Dermis blood vessel endothelial cell (primary cell): ENCODE measurements around the gene SLC7A6. TPM values are rescaled to one million over a fixed set of nuclear protein-coding genes. Genes with fewer than 3 reads are reported as not detected.

Source experiments
- DNase-seq: peaks from one replicate; pipeline ENCODE4 v3.0.0; 2010
- total RNA-seq: library from RNA; depleted of rRNA; stranded (reverse); fragments of >200 nt; gene quantifications from 2 replicates; pipeline ENCODE4 v1.2.3, GENCODE V29; 2014

Gene SLC7A6
- total RNA-seq, 1 donor from 2014 or later, result 31.1 TPM

DNA sequence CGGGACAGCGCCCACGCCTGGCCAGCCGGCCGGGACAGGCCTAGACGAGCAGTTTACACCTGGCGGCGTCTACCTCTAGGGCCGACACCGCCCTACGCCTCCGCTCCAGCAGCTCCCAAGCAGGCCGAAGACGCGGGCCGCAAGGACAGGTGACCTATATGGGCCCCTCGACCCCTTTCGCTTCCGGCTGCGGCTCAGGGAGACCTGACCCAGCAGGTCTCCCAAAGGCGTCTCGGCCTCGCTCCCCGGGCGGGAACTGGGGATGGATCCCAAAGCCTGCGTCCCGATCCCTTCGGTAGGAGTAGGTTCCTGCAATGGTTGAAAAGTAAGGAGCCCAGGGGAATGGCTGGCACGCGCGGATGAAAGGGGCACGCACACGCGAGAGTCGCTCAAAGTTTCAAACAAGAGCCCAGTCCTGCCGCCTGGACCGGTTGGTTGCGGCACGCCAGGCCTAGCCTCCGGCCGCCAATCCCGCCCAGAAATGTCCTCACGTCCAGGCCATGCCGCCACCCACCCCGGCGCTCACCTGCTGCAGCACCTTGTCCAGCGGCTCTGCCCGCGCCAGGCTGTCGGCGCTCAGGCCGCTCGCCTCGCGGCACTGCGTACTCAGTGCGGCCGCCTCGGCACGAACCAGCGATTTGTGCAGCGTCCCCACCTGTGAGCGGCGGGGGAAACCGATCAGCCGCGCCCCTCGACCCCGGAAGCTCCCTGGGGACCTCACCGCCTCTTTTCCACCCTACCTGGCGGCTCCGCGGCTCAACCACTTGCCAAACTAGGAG lies 29.0 kb upstream of the SLC7A6 start:
- DNase-seq, result no peak

DNA sequence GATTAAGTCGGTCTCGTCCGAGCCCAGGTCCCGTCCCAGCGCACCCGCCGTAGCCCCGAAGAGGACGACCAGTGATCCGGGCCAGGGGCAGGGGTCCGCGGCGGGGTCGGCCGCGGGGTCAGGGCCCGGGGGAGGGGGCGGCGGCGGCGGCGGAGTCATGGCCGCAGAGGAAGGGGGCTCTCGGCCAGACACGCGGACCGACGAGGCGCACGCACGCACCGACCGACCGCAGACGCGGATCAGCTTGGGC lies 28.5 kb upstream of the SLC7A6 start, which contains the start of gene ESRP2:
Gene ESRP2, minus strand, starts transcription at position 241 of the 250 bp plus-strand sequence. Its CDS starts 82 bp downstream, at position 159.
- DNase-seq, result no peak

DNA sequence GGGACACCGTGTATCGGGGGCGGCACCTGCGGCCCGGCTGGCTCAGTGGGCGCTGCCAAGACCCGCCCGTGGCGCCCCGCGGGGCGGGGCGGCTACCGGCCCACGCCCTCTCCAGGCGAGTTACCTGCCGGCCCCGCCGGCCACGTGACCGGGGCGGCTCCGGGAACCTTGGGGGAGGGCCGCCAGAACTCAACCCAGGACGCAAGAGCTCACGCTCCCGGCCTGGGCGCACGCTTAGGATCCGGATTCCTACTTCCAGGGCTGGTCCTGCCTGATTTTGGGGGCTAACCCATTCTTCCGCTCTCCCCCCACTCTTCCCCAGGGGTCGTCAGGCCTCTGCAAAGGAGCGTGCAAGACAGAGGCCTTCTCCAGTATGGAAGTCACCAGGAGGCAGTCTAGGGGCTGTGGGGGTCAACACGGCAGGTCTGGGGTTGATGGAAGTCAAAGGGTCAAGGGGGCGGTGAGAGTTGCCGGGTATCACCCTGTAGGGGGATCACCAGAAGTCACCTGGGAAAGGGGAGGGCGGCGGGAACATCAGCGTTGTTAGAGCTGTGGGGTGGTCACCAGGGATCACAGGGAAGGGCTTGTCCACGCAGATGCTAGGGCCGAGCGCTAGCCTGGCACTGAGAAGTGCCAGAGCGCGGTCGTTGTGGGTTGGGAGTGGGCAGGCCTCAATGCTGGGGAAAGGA lies 28.0 kb upstream of the SLC7A6 start:
- DNase-seq, result no peak

DNA sequence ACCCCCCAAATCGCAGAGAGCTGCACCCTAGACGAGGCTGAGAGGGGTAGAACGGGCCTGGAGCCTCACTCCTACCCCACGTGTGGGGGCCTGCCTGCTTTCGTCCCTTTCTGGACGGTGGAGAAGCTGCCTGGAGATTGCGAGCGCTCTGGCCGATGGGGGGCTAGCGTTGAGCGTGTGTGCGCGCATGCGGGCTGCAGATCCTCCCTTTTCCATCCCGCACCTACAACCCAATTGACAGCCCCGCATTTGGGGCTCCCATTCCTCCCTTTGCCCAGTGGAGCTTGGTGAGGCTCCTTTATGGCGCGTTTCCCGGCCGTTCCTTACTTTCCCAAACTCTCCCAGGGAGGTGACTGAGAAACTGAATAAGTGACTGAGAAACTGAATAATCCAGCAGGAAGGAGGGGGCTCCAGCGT lies 27.5 kb upstream of the SLC7A6 start:
- no peak for DNase-seq

DNA sequence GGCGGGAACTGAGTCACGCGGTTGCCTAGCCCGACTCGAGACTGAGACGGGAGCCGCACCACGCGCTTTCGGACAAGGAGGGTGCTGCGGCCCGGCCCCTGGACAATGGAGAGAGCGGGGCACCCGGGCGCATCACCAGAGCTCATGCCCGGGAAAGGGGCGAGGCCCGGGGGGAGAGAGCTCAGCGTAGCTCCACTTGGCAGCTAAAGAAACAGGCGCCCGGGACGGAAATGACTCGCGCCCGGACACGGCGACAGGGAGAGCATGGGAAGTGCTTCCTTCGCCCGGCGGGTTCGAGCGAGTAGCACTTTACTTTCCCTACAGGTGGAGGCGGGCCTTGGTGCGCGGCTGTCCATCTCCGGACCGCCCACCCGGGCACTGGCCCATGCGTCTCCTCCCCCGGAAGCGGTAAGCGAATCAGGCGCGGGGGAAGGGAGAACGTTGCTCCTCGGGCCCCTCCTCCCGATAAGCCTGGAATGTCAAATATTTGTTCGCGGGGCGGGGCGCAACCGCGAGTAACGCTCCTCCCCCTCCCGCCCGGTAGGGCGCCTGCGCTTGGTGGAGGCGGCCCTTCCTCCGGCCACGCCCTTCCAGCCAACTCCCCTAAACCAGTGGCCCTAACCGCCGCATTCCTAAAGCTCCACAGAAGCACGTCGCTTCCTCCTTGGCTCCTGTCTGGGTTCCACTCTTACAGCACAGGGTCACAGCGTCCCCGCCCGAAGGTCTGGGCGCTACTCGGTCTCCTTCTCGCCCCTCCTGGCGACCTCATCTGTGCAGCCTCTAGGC lies 26.9 kb upstream of the SLC7A6 start:
- DNase-seq, result peak; percentile 98

DNA sequence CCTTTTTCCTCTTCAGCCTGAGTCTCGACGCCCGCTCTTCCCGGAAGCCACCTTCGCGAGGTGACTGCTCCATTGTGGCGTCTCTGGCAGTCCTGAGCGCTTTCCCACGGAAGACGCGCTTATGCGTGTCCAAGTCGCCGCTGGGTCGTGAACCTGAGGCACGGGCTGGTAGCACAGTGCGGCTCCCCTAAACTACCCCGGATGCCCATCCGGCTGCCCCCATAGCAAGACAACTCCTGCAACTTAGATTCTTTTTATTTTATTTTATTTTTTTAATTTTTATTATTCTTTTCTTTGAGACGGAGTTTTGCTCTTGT lies 26.3 kb upstream of the SLC7A6 start:
- DNase-seq, result no peak

DNA sequence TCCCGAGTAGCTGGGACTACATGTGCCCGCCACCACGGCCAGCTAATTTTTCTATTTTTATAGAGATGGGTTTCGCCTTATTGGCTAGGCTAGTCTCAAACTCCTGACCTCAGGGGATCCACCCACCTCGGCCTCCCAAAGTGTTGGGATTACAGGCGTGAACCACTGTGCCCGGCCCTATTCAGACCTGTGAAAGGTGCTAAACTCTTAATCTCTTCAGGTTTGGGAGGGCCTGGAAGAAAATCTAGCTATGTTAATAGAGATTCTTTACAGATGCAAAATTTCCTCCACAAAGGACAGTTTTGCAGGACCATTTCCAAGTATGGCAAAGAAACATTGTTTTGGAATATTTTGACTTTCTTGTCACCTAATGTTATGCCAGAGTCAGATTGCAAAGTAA lies 22.2 kb upstream of the SLC7A6 start:
- no peak for DNase-seq

DNA sequence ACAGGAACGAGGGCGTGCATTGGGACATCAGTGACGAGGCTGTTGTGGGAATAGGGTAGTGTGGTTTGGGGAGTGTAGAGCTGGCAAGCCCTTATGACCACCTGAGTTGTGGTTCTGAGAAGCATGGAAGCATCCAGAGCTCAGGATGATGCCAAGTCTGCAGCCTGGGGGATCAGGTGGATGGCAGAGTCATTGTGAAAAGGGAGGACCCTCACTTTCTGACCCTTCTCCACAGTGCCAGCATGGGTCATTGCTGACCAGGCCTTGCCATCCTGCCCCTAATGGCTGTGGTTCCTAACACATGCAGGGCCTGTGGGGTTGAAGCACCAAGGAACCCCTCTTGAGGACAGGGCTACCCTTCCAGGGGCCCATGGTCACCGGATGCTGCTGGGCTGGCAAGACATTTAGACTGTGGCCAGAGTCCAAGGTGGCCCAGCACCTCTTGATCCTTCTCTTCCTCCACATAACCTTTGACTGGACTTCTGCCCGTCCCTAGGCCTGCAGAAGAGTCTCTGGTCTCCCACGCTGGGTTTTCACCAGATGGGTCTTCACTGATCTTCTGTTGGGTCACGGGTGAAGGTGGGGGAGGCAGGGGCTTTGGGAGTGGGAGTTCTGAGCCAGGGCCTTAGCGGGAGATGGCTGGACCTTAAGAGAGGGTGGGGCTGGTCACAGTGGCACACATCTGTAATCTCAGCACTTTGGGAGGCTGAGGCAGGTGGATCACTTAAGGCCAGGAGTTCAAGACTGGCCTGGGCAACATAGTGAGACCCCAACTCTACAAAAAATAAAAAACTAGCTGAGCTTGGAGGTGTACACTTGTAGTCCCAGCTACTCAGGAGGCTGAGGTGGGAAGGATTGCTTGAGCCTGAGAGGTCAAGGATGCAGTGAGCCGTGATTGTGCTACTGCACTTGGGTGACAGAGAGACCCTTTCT lies 21.1 kb upstream of the SLC7A6 start:
- DNase-seq, result no peak

DNA sequence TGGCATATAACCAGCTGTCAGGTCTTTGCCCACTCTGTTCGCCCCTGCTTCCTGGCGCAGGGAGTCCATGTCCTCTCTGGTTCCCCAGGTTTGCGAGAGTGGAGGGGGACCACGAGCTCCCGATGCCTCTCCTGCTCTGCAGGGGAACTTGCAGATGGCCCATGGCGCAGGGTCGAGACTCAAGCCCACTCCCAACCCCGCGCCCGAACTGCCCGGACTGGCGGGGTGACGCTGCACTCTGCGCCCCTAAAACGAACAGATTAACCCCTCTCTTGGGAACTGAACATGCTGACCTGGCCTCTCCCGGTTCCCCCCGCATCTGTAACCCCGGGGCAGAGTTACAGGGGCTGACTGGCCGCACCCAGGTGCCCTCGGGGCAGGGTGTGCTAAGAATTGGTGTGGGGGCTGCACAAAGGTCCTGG lies 19.8 kb upstream of the SLC7A6 start:
- no peak for DNase-seq

DNA sequence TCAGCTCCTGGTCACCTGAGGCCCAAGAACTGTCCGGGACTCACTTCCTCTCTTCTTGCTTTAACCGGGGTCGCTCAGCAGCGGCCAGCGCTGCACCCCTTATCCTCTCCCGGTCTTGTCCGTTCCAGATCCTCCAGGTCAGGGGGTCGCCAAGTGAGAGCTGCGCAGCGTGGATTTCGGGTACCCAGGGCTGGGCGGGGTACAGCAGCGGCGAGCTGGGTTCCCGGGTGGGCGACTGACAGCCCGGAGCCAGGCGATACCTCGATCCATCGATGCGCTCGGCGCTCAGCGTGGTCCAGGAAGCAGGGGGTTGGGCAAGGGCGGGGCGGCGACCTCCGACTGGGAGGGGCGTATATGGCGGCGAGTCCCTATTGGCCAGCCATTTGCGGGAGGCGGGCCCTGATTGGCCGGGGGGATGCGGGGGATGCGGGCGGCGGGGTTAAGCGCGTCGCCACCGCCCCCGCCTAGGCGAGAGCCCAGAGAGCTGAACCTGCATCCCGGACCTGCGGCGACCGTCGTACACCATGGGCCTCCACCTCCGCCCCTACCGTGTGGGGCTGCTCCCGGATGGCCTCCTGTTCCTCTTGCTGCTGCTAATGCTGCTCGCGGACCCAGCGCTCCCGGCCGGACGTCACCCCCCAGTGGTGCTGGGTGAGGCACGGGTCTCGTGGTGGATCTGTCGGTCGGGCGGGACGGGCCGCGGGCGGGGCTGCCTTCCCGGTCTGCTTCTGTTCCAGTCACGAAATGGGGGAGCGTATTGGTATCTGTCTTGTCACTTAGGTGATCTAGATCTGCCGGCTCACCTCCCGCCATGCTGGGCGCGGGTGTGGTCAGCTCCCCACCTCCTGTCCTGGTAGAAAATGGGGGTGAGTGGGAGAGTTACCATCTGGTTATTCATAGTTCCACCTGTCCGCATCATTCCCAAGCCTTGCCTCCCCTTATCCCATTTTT lies 19.1 kb upstream of the SLC7A6 start, which contains the start of gene PLA2G15:
Gene PLA2G15, plus strand, starts transcription at position 471 of the 951 bp plus-strand sequence. Its CDS starts 54 bp downstream, at position 525.
- DNase-seq, result peak; percentile 97

DNA sequence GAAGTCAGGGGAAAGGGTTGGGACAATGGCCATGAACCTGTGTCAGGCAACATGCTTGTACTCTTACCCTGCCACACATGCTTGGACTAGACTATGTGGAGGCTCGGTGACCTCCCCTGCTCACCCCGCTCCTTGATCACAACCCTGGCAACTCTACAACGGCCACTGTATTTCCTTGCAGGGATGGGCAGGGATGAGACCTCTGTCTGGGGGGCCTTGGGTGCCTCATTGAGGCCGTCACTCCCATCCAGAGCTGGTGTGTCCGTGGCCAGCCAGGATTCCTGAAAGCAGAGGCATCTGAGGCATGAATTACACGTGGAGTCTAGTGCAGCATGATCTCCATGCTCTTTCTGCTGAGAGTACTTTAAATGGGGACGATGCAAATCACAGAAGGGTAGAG lies 18.2 kb upstream of the SLC7A6 start:
- no peak for DNase-seq

DNA sequence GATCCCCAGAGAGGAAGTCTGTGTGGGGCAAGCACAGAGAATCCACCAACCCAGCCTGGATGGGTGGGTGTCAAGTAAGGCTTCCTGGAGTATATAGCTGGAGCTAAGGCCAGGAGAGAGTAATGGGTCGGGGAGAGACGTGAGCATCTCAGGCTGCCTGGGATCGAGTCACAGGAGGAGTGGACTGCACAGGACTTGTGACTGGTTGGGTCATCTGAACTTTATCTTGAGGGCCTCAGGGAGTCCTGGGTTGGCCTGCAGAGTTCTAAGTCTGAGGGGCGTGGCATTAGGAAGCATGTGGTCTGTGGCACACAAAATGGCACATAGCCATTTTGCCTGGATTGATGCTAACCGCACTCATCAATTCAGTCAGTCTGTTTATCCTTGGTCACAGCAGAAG lies 17.7 kb upstream of the SLC7A6 start:
- no peak for DNase-seq

DNA sequence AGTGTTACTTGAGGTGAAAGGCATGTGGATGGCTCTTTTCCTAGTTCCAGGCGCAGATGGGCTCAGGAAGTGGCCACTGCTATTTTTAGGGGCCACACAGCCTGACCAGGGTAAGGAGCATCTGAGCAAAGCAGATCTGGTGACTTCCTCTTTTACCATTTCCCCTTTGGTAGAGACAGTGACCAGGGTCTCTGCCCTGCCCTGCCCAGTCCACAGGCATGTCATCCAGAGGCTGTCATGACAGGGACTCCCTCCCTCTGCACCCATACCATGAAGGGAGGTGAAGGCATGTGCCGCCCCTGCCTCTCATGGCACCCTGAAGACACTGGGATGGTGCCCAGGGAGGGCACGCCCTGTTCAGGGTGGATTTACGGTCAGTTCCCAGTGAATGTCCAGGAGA lies 16.9 kb upstream of the SLC7A6 start:
- DNase-seq, result no peak

DNA sequence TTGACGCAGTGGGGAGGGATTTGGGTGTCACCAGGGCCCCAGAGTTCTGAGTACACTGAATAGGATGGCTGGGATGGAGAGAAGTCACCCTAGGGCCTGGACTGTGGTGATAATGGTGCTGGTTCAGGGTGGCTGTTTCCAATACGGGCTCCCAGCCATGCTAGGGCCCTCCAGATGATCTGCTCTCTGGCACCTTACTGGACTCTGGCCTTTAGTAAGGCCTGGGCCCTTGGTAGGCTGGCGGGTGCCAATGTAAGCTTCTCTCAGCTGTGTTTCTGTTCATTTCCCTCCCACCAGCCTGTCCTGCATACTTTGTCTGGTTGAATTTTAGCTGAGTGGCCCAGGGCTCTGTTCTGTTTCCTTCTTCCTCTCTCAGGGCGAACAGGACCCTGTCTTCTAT lies 16.4 kb upstream of the SLC7A6 start:
- DNase-seq, result no peak

DNA sequence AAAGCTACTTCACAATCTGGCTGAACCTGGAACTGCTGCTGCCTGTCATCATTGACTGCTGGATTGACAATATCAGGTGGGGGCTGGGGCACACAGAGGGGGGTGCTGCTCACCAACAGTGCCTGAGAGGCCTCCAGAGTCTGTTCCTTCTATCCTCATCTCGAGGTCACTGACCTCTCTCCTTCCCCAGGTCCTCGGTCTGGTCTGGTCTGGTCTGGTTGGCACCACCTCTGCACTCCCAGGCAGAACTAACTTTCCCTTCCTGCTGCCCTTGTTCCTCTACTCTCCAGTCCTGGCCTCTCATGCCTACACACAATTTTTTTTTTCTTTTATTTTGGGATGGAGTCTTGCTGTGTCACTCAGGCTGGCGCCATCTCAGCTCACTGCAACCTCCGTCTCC lies 15.0 kb upstream of the SLC7A6 start:
- no peak for DNase-seq

DNA sequence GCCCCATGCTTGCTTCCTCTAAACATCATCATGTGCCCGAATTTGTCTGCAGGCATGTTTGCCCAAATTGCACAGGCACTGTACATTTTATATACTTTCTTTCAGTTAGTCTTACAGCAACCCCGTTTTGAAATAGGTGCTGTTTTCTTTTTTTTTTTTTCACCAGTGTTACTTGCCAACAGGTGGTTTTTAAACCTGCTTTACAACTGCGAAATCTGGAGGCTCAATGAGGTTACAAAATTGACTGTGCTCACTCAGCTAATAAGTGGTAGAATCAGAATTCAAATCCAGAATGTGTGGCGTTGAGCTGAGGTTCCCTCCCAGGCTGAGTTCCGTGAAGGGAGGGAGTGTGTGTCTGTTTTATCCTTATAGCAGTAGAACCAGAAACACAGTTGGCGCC lies 13.4 kb upstream of the SLC7A6 start:
- no peak for DNase-seq

DNA sequence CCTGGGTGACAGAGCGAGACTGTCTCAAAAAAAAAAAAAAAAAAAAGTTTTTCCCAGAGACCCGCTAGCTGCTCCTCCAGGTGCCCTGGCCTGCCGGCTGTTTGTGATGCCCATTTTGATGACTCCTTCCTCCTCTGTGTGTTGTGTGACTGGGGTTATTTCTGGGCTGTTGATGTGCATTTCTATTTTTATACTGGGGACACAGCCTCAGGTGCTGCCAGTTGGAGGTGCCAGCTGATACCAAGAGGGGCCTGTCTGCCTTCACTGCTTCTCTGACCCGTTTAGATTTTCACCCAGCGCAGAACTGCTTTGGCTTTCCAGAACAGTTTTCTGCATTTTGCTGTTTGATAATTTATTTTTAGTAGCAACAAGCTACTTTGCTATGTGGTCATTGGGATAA lies 12.5 kb upstream of the SLC7A6 start:
- DNase-seq, result no peak

DNA sequence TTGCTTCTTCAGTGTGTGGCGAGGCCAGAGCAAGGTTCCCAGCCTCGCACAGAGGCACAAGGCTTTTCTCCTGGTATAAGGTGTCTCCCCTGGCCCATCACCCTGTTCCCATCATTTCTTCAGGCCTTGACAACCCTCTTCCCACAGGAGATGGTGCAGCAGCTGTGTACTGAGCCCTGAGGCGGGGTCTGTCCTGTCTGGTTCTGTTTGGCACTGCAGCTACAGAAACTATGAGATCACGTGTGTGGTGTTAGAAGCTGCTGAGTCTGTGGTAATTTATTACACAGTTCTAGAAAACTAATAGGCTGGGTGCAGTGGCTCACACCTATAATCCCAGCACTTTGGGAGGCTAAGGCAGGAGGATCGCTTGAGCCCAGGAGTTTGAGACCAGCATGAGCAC lies 11.9 kb upstream of the SLC7A6 start:
- no peak for DNase-seq

DNA sequence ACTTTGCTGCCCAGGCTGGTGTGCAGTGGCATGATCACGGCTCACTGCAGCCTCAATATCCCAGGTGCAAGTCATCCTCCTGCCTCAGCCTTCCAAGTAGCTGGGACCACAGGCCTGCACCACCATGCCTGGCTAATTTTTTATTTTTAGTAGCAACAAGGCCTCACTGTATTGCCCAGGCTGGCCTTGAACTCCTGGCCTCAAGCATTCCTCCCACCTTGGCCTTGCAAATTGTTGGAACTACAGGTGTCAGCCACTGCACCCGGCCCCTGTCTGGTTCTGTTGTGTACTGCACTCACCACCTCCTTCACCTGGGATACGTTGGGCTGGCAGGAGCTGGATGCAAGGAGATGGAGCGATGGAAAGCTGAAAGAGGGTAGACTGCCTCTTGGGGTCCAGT lies 10.6 kb upstream of the SLC7A6 start:
- no peak for DNase-seq

DNA sequence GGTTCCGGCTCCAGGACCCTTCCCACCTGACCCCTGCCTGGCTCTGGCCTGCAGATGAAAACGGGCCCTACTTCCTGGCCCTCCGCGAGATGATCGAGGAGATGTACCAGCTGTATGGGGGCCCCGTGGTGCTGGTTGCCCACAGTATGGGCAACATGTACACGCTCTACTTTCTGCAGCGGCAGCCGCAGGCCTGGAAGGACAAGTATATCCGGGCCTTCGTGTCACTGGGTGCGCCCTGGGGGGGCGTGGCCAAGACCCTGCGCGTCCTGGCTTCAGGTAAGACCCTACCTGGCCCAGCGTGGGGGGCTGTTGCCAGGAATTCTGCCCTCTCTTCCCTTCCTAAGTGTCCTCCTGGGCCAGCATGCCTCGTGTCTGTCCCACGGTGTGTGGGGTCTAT lies 8.6 kb upstream of the SLC7A6 start:
- DNase-seq, result no peak

DNA sequence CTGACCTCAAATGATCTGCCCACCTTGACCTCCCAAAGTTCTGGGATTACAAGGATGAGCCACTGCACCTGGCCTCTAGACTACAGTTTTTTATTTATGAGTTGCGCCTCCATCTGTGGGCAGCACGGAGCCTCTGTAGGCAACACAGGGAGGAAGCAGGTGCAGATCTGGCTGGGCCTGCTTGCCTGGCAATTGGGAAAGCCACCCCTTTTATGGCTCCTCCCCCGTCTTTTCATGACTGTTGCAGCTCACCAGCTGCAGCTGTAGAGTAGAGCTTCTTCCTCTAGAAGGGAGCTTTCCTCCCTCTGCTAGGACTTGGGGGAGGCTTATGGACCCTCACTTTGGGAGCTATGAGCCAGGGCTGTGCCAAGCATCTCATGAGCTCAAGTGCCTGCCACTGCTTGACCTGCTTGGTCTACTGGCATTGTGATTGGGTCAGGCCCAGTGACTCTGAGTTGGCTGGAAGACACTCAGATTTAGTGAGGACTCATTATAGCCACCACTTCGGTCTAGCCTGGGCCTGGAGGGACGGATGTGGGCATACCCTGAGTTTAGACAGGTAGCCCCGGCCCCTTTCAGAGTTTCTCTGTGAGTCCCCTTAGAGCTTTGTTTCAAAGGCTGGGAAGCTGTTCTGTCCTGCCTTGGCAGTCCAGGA lies 6.9 kb upstream of the SLC7A6 start:
- DNase-seq, result peak; percentile 62
